Measurements from ENCODE around the gene CARMIL1. TPM values are rescaled to one million over a fixed set of nuclear protein-coding genes. Genes with fewer than 3 reads are reported as not detected.

Gene CARMIL1
- total and polyA plus RNA-seq, 10 of the 15 experiments (the other 5 are each of a cell fraction or from before 2014, with no cell fraction given), result 6.4 to 18.1 (median 10.3) TPM

- ATAC-seq, result no peak
- Histone ChIP-seq H3K79me2 (ENCODE audit: control insufficient read depth, insufficient read depth, low read length) (peaks cover 2% of the 10 kb centered on the region; the same call in 1 of the 2 replicates), H3K4me3 (no peak overlapping the region), H4K20me1 (ENCODE audit: control insufficient read depth, insufficient read depth) (no peaks in the 10 kb centered on the region), H3K27ac (ENCODE audit: control insufficient read depth, insufficient read depth) (no peak overlapping the region), H3K36me3 (ENCODE audit: control insufficient read depth in 2 of 2, insufficient read depth in 2 of 2, low read length in 1 of 2) (no peaks in the 10 kb centered on the region), H3K9me3 (replicated peaks; ENCODE audit: control insufficient read depth, insufficient read depth, low read length) (no peaks in the 10 kb centered on the region), H2AFZ (ENCODE audit: control insufficient read depth, low read depth, low read length) (no peak overlapping the region), H3K4me2 (ENCODE audit: control insufficient read depth, insufficient read depth) (no peak overlapping the region), H3K9ac (ENCODE audit: control insufficient read depth, insufficient read depth, low read length) (no peak overlapping the region), H3K27me3 (replicated peaks in 1 of 2; ENCODE audit: control insufficient read depth in 2 of 2, insufficient read depth in 2 of 2, low read length in 1 of 2) (no peaks in the 10 kb centered on the region), H3K4me1 (ENCODE audit: control insufficient read depth, insufficient read depth, low read length) (peaks cover 16% of the 10 kb centered on the region)
- DNase-seq (ENCODE audit: low read depth, low spot score), result no peak
- FAIRE-seq, result no peak
- ChIA-PET RAD21 (ENCODE audit: unreplicated experiment) (interaction anchor here (0.7 to 1.2 kb wide), 2 partner anchors 30 to 47 kb away, joined by 4 read pairs; no protein-coding TSS in a partner anchor), CTCF (interaction anchor here (1.0 to 2.4 kb wide), 6 partner anchors 12 to 119 kb away, joined by 3 to 9 read pairs (median 4); no protein-coding TSS in a partner anchor), POLR2A (interaction anchor here (0.9 to 1.3 kb wide), 3 partner anchors 13 to 32 kb away, joined by 3 read pairs; no protein-coding TSS in a partner anchor), SMC1A (ENCODE audit: uncharacterized antibody, unreplicated experiment) (interaction anchor here (1.0 to 8.9 kb wide), 7 partner anchors 11 to 134 kb away, joined by 3 to 124 read pairs (median 5); no protein-coding TSS in a partner anchor)
- in situ Hi-C loops (cut with MboI), result no loop called here
- BruUV-seq (replicated peaks), result no TSS peak
- TF ChIP-seq MYB (IDR thresholded peaks at IDR 0.05; ENCODE audit: borderline replicate concordance, low read depth, low read length) (no peak), RB1 (IDR thresholded peaks at IDR 0.05; ENCODE audit: borderline replicate concordance) (no peak), PAX8 (IDR thresholded peaks at IDR 0.05) (no peak), POLR2AphosphoS5 (IDR thresholded peaks at IDR 0.05; ENCODE audit: low read length) (no peak), SIX5 (IDR thresholded peaks at IDR 0.05; ENCODE audit: low read depth, low read length, severe bottlenecking) (no peak), EP300 (IDR thresholded peaks at IDR 0.05; ENCODE audit: borderline replicate concordance in 1 of 2, control insufficient read depth in 1 of 2, low read depth in 2 of 2, low read length in 2 of 2) (no peak), CREB1 (IDR thresholded peaks at IDR 0.05; ENCODE audit: low read depth) (no peak), FOXK2 (IDR thresholded peaks at IDR 0.05) (no peak), ZZZ3 (IDR thresholded peaks at IDR 0.05; ENCODE audit: control insufficient read depth, insufficient read length, low read depth) (no peak), TAF1 (IDR thresholded peaks at IDR 0.05; ENCODE audit: borderline replicate concordance, low read depth, low read length) (no peak), RUNX3 (IDR thresholded peaks at IDR 0.05; ENCODE audit: low read length) (no peak), SPI1 (IDR thresholded peaks at IDR 0.05; ENCODE audit: borderline replicate concordance, insufficient read depth, low read depth, low read length) (no peak), MYC (IDR thresholded peaks at IDR 0.05; ENCODE audit: insufficient read depth, insufficient read length, insufficient replicate concordance, low read length, severe bottlenecking) (no peak), NFXL1 (IDR thresholded peaks at IDR 0.05; ENCODE audit: borderline replicate concordance) (no peak), YY1 (IDR thresholded peaks at IDR 0.05; ENCODE audit: low read depth, low read length) (no peak), HDAC2 (IDR thresholded peaks at IDR 0.05) (no peak), ZNF384 (IDR thresholded peaks at IDR 0.05; ENCODE audit: borderline replicate concordance, low read depth, low read length) (no peak), SMARCA5 (IDR thresholded peaks at IDR 0.05) (no peak)
- 35% methylated on average over 5 of the region's 5 CpGs for WGBS (ENCODE audit: insufficient coverage, insufficient replicate concordance, low lambda C conversion rate, missing lambda C conversion rate)
- intact Hi-C loops (cut with micrococcal nuclease; ENCODE audit: unreplicated experiment), result no loop called here
Measured at GRCh38 chr6:25399885-25400284, 120.7 kb downstream of the CARMIL1 start.
